ENCODE results near the gene STK10. TPM values are rescaled to one million over a fixed set of nuclear protein-coding genes. Genes with fewer than 3 reads are reported as not detected.

Gene STK10
- total and polyA plus RNA-seq, 4 donors: 2.8 to 21.7 (median 7.7) TPM

DNA sequence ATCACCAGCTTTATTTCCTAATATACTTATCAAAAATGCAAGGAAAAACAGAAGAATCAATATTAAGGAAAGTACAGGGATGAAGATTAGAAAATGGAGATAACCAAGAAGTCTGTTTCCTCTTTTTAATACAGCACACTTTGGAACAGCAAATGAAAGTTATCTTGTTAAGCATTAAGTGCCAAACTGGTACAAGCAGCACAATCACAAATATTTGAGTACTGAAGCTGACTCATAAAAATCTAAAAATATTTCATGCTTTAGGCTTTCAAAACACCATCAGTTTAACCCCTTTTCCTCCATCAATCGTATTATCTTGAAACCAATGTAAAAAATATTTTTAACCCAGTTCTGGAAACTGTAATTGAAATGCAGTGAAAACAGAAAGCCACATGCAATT is 184.3 kb downstream of the STK10 start:
- Histone ChIP-seq H3K4me3 (ENCODE audit: low read depth in 1 of 3, low read length in 3 of 3) (no peak overlapping the region), H3K27me3 (ENCODE audit: control insufficient read depth in 4 of 4, insufficient read depth in 4 of 4, low read length in 3 of 4) (no peaks in the 10 kb centered on the region), H3K36me3 (ENCODE audit: control insufficient read depth in 4 of 4, insufficient read depth in 3 of 4, low read depth in 1 of 4, low read length in 3 of 4) (no peaks in the 10 kb centered on the region), H3K4me1 (ENCODE audit: control insufficient read depth in 4 of 4, insufficient read depth in 4 of 4, low read length in 3 of 4) (peaks cover 11 to 43% (median 23%) of the 10 kb centered on the region in 4 donors), H3K27ac (ENCODE audit: low read depth in 1 of 2, low read length in 2 of 2) (no peak overlapping the region), H3K9me3 (ENCODE audit: control insufficient read depth in 4 of 4, low read length in 3 of 4) (no peaks in the 10 kb centered on the region), H3K9ac (ENCODE audit: low read depth in 1 of 2, low read length in 2 of 2) (peak overlapping the region in 1 of 2 donors; percentile 45)
- TF ChIP-seq RXRA (IDR thresholded peaks at IDR 0.05): no peak
- TF ChIP-seq FOXA1 (IDR thresholded peaks at IDR 0.05): no peak
- no peak for TF ChIP-seq YY1 (IDR thresholded peaks at IDR 0.05)
- peak in 1 of 2 donors; percentile 5 for TF ChIP-seq JUND (IDR thresholded peaks at IDR 0.05)
- no peak for TF ChIP-seq GABPA (IDR thresholded peaks at IDR 0.05 in 1 of 2, conservative IDR thresholded peaks at IDR 0.05 in 1 of 2)
- no peak for TF ChIP-seq RAD21 (IDR thresholded peaks at IDR 0.05)
- TF ChIP-seq FOXA2 (IDR thresholded peaks at IDR 0.05): no peak
- DNase-seq (ENCODE audit: low spot score): no peak
- 9% methylated on average over 1 of the region's 1 CpG for WGBS

DNA sequence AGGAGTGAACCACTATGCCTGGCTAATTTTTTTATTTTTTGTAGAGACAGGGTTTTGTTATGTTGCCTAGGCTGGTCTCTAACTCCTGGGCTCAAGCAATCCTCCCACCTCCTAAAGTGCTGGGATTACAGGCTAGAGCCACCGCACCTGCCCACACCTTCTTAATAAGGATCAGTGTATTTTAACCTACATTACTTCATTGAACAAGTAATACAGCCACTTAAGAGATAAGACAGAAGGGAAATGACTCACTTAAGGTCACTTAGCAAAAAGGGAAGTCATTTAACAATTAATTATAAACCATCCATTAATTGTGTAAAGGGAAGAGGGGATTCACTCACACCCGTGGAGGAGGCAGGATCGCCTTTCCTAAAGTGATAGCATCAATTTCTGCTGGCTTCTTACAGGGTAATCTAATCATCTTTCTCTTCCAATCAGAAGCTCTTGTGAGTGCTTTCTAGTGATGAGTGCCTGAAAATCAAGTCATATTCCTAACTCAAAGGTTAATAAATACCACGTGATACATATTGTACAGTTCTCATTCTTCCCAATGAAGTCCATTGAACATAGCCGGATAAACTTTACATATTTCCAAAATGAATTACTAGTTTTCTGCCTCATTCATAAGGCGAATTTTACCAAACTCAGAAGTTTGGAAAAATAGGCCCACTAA is 185.0 kb downstream of the STK10 start:
- no peak for DNase-seq (ENCODE audit: low spot score)
- no peaks in the 10 kb centered on the region for H3K36me3 ChIP-seq (ENCODE audit: control insufficient read depth in 4 of 4, insufficient read depth in 3 of 4, low read depth in 1 of 4, low read length in 3 of 4)
- peaks cover 11 to 42% (median 23%) of the 10 kb centered on the region in 4 donors for H3K4me1 ChIP-seq (ENCODE audit: control insufficient read depth in 4 of 4, insufficient read depth in 4 of 4, low read length in 3 of 4)
- no peak overlapping the region for H3K27ac ChIP-seq (ENCODE audit: low read depth in 1 of 2, low read length in 2 of 2)
- no peaks in the 10 kb centered on the region for H3K9me3 ChIP-seq (ENCODE audit: control insufficient read depth in 4 of 4, low read length in 3 of 4)
- 82% methylated on average over 6 of the region's 6 CpGs for WGBS
- TF ChIP-seq TAF1 (conservative IDR thresholded peaks at IDR 0.05) (no peak), SP1 (IDR thresholded peaks at IDR 0.05) (no peak), HNF4A (conservative IDR thresholded peaks at IDR 0.05) (no peak), FOXA2 (IDR thresholded peaks at IDR 0.05) (no peak)
- H3K9ac ChIP-seq (ENCODE audit: low read depth in 1 of 2, low read length in 2 of 2): no peak overlapping the region
- H3K27me3 ChIP-seq (ENCODE audit: control insufficient read depth in 4 of 4, insufficient read depth in 4 of 4, low read length in 3 of 4): no peaks in the 10 kb centered on the region
- H3K4me3 ChIP-seq (ENCODE audit: low read depth in 1 of 3, low read length in 3 of 3): no peak overlapping the region

DNA sequence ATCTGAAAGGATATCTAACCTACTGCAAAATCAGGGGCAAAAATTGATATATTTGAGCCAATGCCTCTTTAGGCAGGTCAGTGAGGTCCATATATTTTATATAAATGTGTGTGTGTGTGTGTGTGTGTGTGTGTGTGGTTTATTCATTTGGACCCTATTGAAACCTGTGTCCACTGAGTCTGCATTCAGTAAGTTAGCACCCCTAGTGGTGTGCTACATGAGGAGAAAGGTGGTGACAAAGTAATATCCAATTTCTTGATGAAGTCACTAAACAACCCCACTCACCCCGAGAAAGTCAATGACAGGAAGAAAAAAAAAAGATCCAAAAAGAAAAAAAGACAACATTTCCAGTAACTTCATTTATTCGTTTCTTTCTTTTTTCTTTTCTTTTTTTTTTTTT is 185.7 kb downstream of the STK10 start:
- Histone ChIP-seq H3K27me3 (ENCODE audit: control insufficient read depth in 4 of 4, insufficient read depth in 4 of 4, low read length in 3 of 4) (no peaks in the 10 kb centered on the region), H3K9me3 (ENCODE audit: control insufficient read depth in 4 of 4, low read length in 3 of 4) (no peaks in the 10 kb centered on the region), H3K4me3 (ENCODE audit: low read depth in 1 of 3, low read length in 3 of 3) (no peak overlapping the region), H3K9ac (ENCODE audit: low read depth in 1 of 2, low read length in 2 of 2) (no peak overlapping the region), H3K27ac (ENCODE audit: low read depth in 1 of 2, low read length in 2 of 2) (no peak overlapping the region), H3K4me1 (ENCODE audit: control insufficient read depth in 4 of 4, insufficient read depth in 4 of 4, low read length in 3 of 4) (peaks cover 8 to 37% (median 23%) of the 10 kb centered on the region in 4 donors), H3K36me3 (ENCODE audit: control insufficient read depth in 4 of 4, insufficient read depth in 3 of 4, low read depth in 1 of 4, low read length in 3 of 4) (no peaks in the 10 kb centered on the region)
- no peak for DNase-seq (ENCODE audit: low spot score)
- TF ChIP-seq CTCF (IDR thresholded peaks at IDR 0.05; ENCODE audit: low read depth, low read length, missing input control) (peak; percentile 26), RAD21 (IDR thresholded peaks at IDR 0.05) (peak; percentile 28 to 56), ZBTB33 (IDR thresholded peaks at IDR 0.05) (no peak)
- 46% methylated on average over 2 of the region's 2 CpGs for WGBS
